ENCODE results near the gene CYB5D1. TPM values are rescaled to one million over a fixed set of nuclear protein-coding genes. Genes with fewer than 3 reads are reported as not detected.

Gene CYB5D1
- total RNA-seq, 1 donor from 2014 or later = 17.8 TPM

GRCh38 chr17:7882068-7882467 lies 24.3 kb downstream of the CYB5D1 start:
- H3K27me3 ChIP-seq (ENCODE audit: low read depth) = no peaks in the 10 kb centered on the region
- no peak for TF ChIP-seq CTCF (IDR thresholded peaks at IDR 0.05; ENCODE audit: borderline replicate concordance)
- H3K9me3 ChIP-seq (replicated peaks) = no peaks in the 10 kb centered on the region
- no peak overlapping the region for H3K4me3 ChIP-seq
- intact Hi-C loops (cut with micrococcal nuclease) = no loop called here
- no peak for DNase-seq
- peaks cover 12% of the 10 kb centered on the region for H3K36me3 ChIP-seq
- peaks cover 40% of the 10 kb centered on the region for H3K4me1 ChIP-seq
- no peak overlapping the region for H3K27ac ChIP-seq (replicated peaks)

DNA sequence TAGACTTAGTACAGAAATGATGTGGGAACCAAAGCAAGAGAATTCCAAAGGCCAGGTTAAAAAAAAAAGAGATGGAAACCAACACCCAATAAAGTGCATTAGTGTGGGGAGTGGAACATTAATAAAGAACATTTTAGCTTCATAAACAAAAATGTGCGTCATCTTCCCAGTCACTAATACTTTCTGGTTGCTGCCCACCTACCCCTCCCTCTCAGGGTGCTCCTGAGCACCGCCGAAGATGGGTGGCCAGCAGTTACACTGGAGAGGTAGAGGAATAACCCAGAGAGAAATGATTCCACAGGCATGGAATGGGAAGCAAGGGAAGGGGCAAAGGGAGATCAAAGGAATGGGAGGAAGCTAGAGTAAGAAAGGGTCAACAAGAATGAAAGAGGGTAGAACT lies 24.8 kb downstream of the CYB5D1 start:
- TF ChIP-seq CTCF (IDR thresholded peaks at IDR 0.05; ENCODE audit: borderline replicate concordance) = no peak
- no peak for DNase-seq
- Histone ChIP-seq H3K4me3 (no peak overlapping the region), H3K27ac (replicated peaks) (peak overlapping the region; percentile 98), H3K36me3 (peaks cover 12% of the 10 kb centered on the region), H3K9me3 (replicated peaks) (no peaks in the 10 kb centered on the region), H3K27me3 (ENCODE audit: low read depth) (no peaks in the 10 kb centered on the region), H3K4me1 (peaks cover 46% of the 10 kb centered on the region)
- intact Hi-C loops (cut with micrococcal nuclease) = no loop called here

DNA sequence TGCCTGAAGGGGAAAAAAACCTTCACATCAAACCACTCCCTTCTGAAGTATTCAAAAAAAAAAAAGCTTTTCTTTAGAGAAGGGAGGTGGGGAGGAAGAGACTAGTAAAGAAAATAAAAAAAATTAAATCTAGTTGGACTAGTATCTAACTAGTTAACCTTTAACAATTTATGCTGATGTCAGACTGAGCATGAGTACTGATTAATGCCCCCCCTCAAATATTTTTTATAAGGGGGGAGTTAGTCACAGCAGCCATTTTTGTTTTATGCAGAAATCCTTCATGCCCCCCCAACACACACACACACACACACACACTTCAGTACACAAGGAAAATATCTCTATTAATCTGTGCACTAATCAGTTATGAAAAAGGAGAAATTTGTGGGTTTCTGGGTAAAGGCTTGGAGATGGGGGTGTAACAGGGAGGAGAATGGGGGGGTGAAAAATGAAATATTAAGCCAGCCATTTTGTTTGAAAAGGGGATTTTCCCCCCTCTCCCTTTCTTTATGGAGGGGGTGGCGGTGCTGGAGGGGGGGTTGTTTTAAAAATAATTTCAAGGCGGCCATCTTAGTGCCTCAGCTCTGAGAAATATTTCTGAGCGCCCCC lies 26.1 kb downstream of the CYB5D1 start:
- Histone ChIP-seq H3K4me3 (peak overlapping the region; percentile 88), H3K9me3 (replicated peaks) (no peaks in the 10 kb centered on the region), H3K4me1 (peaks cover 58% of the 10 kb centered on the region), H3K27ac (replicated peaks) (peak overlapping the region; percentile 98), H3K36me3 (peaks cover 12% of the 10 kb centered on the region), H3K27me3 (ENCODE audit: low read depth) (no peaks in the 10 kb centered on the region)
- intact Hi-C loops (cut with micrococcal nuclease) = no loop called here
- DNase-seq = no peak
- no peak for TF ChIP-seq CTCF (IDR thresholded peaks at IDR 0.05; ENCODE audit: borderline replicate concordance)

DNA sequence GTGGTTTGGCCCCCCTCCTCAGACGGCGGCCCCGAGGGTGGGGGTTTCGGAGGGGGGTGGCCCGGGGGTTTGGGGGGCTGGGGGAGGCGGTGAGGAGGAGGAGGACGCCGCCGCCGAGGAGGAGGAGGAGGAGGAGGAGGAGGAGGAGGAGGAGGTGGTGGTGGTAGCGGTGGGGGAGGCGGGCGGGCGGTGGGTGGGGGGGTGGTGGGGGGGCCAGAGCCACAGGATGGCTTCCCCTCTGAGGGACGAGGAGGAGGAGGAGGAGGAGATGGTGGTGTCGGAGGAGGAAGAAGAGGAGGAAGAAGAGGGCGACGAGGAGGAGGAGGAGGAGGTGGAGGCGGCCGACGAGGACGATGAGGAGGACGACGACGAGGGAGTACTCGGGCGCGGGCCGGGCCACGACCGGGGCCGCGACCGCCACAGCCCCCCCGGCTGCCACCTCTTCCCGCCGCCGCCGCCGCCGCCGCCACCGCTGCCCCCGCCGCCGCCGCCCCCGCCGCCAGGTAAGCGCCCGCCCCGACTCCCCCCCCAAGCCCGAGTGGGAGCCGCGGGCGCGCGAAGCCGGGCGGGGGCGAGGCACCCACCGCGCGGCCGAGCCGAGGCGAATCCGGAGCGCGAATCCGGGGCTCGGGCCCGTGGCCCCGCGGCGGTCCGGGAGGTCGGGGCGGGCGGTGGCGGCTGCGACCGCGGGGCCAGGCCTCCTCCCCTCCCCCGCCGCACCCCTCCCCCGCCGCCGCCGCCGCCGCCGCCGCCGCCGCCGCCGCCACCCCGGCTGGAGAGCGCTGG lies 27.0 kb downstream of the CYB5D1 start:
- H3K36me3 ChIP-seq = peaks cover 12% of the 10 kb centered on the region
- H3K4me3 ChIP-seq = peak overlapping the region; percentile 88
- H3K4me1 ChIP-seq = peaks cover 67% of the 10 kb centered on the region
- peak overlapping the region; percentile 98 for H3K27ac ChIP-seq (replicated peaks)
- H3K27me3 ChIP-seq (ENCODE audit: low read depth) = no peaks in the 10 kb centered on the region
- intact Hi-C loops (cut with micrococcal nuclease) = no loop called here
- H3K9me3 ChIP-seq (replicated peaks) = no peaks in the 10 kb centered on the region
- no peak for DNase-seq
- TF ChIP-seq CTCF (IDR thresholded peaks at IDR 0.05; ENCODE audit: borderline replicate concordance) = no peak

GRCh38 chr17:7885367-7886226 lies 27.8 kb downstream of the CYB5D1 start:
- H3K27ac ChIP-seq (replicated peaks) = peak overlapping the region; percentile 98
- intact Hi-C loops (cut with micrococcal nuclease) = no loop called here
- H3K9me3 ChIP-seq (replicated peaks) = no peaks in the 10 kb centered on the region
- no peak for TF ChIP-seq CTCF (IDR thresholded peaks at IDR 0.05; ENCODE audit: borderline replicate concordance)
- H3K27me3 ChIP-seq (ENCODE audit: low read depth) = no peaks in the 10 kb centered on the region
- peak; percentile 36 for DNase-seq
- peaks cover 3% of the 10 kb centered on the region for H3K36me3 ChIP-seq
- H3K4me1 ChIP-seq = peaks cover 72% of the 10 kb centered on the region
- peak overlapping the region; percentile 88 for H3K4me3 ChIP-seq

All from left ventricle myocardium inferior (tissue), 1 donor.